ENCODE measurements around the gene ZRANB3.

GRCh38 chr2:135218426-135218825 lies 312.6 kb downstream of the ZRANB3 start:
- no peak for TF ChIP-seq CTCF (IDR thresholded peaks at IDR 0.05; ENCODE audit: insufficient read depth, low read depth, low read length)
- no peak for TF ChIP-seq EZH2 (IDR thresholded peaks at IDR 0.05; ENCODE audit: insufficient read depth, low read length)
